ENCODE data around the gene B4GALT5.

Gene B4GALT5

DNA sequence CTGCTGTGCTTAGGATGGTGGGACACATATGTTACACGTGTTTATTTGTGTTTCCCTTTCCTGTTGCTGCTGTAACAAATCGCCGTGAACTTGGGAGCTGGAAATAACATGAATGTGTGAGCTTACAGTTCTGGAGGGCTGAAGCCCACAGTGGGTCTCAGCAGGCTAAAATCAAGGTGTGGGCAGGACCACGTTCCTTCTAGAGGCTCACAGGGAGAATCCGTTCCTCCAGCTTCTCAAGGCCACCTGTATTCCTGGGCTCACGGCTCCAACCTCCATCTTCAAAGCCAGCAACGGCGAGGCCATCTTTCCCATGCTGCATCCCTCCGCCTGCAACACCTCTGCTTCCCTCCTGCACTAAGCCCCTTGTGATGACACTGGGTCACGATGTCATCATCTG is 118.3 kb downstream of the B4GALT5 start:
- H3K4me3 ChIP-seq (ENCODE audit: low read length, poor library complexity, severe bottlenecking) = no peak overlapping the region
- TF ChIP-seq EZH2phosphoT487 (IDR thresholded peaks at IDR 0.05; ENCODE audit: borderline replicate concordance) = no peak
- TF ChIP-seq, protein P1, sequence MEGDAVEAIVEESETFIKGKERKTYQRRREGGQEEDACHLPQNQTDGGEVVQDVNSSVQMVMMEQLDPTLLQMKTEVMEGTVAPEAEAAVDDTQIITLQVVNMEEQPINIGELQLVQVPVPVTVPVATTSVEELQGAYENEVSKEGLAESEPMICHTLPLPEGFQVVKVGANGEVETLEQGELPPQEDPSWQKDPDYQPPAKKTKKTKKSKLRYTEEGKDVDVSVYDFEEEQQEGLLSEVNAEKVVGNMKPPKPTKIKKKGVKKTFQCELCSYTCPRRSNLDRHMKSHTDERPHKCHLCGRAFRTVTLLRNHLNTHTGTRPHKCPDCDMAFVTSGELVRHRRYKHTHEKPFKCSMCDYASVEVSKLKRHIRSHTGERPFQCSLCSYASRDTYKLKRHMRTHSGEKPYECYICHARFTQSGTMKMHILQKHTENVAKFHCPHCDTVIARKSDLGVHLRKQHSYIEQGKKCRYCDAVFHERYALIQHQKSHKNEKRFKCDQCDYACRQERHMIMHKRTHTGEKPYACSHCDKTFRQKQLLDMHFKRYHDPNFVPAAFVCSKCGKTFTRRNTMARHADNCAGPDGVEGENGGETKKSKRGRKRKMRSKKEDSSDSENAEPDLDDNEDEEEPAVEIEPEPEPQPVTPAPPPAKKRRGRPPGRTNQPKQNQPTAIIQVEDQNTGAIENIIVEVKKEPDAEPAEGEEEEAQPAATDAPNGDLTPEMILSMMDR (conservative IDR thresholded peaks at IDR 0.05; ENCODE audit: low read length) = no peak
- no peaks in the 10 kb centered on the region for H3K27me3 ChIP-seq (ENCODE audit: insufficient read depth, low read length, poor library complexity, severe bottlenecking)
- no peaks in the 10 kb centered on the region for H3F3A ChIP-seq (ENCODE audit: low read depth)
- H3K9me3 ChIP-seq (ENCODE audit: insufficient read depth, low read depth, low read length) = no peaks in the 10 kb centered on the region
- H3K79me2 ChIP-seq (ENCODE audit: insufficient read depth, low read length) = no peaks in the 10 kb centered on the region
- no peak overlapping the region for H3K9ac ChIP-seq (ENCODE audit: low read depth, low read length, poor library complexity, severe bottlenecking)
- no peaks in the 10 kb centered on the region for H4K20me1 ChIP-seq (ENCODE audit: insufficient read depth, low read length, poor library complexity, severe bottlenecking)
- no peak overlapping the region for H2AFZ ChIP-seq (ENCODE audit: low read length)
- no peak overlapping the region for H3K4me2 ChIP-seq (ENCODE audit: low read depth, low read length, poor library complexity, severe bottlenecking)
- H3K36me3 ChIP-seq (ENCODE audit: insufficient read depth, low read length) = no peaks in the 10 kb centered on the region
- H3K4me1 ChIP-seq (ENCODE audit: insufficient read depth, low read length, poor library complexity, severe bottlenecking) = peaks cover 10% of the 10 kb centered on the region
- no peaks in the 10 kb centered on the region for H3K9me2 ChIP-seq (replicated peaks; ENCODE audit: low read depth, low read length)

GRCh38 chr20:49594931-49595315 is 118.8 kb downstream of the B4GALT5 start:
- Histone ChIP-seq H3K27me3 (ENCODE audit: insufficient read depth, low read length, poor library complexity, severe bottlenecking) (no peaks in the 10 kb centered on the region), H3K9me3 (ENCODE audit: insufficient read depth, low read depth, low read length) (no peaks in the 10 kb centered on the region), H2AFZ (ENCODE audit: low read length) (no peak overlapping the region), H3K4me3 (ENCODE audit: low read length, poor library complexity, severe bottlenecking) (no peak overlapping the region), H3K4me2 (ENCODE audit: low read depth, low read length, poor library complexity, severe bottlenecking) (no peak overlapping the region), H3F3A (ENCODE audit: low read depth) (no peaks in the 10 kb centered on the region), H3K4me1 (ENCODE audit: insufficient read depth, low read length, poor library complexity, severe bottlenecking) (peaks cover 10% of the 10 kb centered on the region), H3K9ac (ENCODE audit: low read depth, low read length, poor library complexity, severe bottlenecking) (no peak overlapping the region), H3K9me2 (replicated peaks; ENCODE audit: low read depth, low read length) (no peaks in the 10 kb centered on the region), H3K36me3 (ENCODE audit: insufficient read depth, low read length) (no peaks in the 10 kb centered on the region), H3K79me2 (ENCODE audit: insufficient read depth, low read length) (no peaks in the 10 kb centered on the region), H4K20me1 (ENCODE audit: insufficient read depth, low read length, poor library complexity, severe bottlenecking) (no peaks in the 10 kb centered on the region)
- TF ChIP-seq, protein P1 (conservative IDR thresholded peaks at IDR 0.05; ENCODE audit: low read length) = no peak
- no peak for TF ChIP-seq EZH2phosphoT487 (IDR thresholded peaks at IDR 0.05; ENCODE audit: borderline replicate concordance)

- Histone ChIP-seq H3K4me1 (ENCODE audit: insufficient read depth, low read length, poor library complexity, severe bottlenecking) (peaks cover 10% of the 10 kb centered on the region), H3F3A (ENCODE audit: low read depth) (no peaks in the 10 kb centered on the region), H3K4me2 (ENCODE audit: low read depth, low read length, poor library complexity, severe bottlenecking) (no peak overlapping the region)
Observed at GRCh38 chr20:49594143-49594930, 119.3 kb downstream of the B4GALT5 start.

More at GRCh38 chr20:49594143-49594930, 119.3 kb downstream of the B4GALT5 start:
- Histone ChIP-seq H3K4me3 (ENCODE audit: low read length, poor library complexity, severe bottlenecking) (no peak overlapping the region), H3K9me2 (replicated peaks; ENCODE audit: low read depth, low read length) (no peaks in the 10 kb centered on the region), H3K9me3 (ENCODE audit: insufficient read depth, low read depth, low read length) (no peaks in the 10 kb centered on the region), H3K27me3 (ENCODE audit: insufficient read depth, low read length, poor library complexity, severe bottlenecking) (no peaks in the 10 kb centered on the region), H4K20me1 (ENCODE audit: insufficient read depth, low read length, poor library complexity, severe bottlenecking) (no peaks in the 10 kb centered on the region), H2AFZ (ENCODE audit: low read length) (no peak overlapping the region), H3K79me2 (ENCODE audit: insufficient read depth, low read length) (no peaks in the 10 kb centered on the region), H3K36me3 (ENCODE audit: insufficient read depth, low read length) (no peaks in the 10 kb centered on the region), H3K9ac (ENCODE audit: low read depth, low read length, poor library complexity, severe bottlenecking) (no peak overlapping the region)
- TF ChIP-seq, protein P1 (conservative IDR thresholded peaks at IDR 0.05; ENCODE audit: low read length) = no peak
- no peak for TF ChIP-seq EZH2phosphoT487 (IDR thresholded peaks at IDR 0.05; ENCODE audit: borderline replicate concordance)

Measured in Loucy (cell line).